IPS DF 4.7 (cell line): ENCODE data around the gene FHDC1.

ENCODE experiments used
- DNase-seq: peaks from one replicate; pipeline ENCODE4 v3.0.0-alpha.2; 2013; ENCODE audit warnings: low spot score; ENCODE audit errors: extremely low read depth

Gene FHDC1

DNA sequence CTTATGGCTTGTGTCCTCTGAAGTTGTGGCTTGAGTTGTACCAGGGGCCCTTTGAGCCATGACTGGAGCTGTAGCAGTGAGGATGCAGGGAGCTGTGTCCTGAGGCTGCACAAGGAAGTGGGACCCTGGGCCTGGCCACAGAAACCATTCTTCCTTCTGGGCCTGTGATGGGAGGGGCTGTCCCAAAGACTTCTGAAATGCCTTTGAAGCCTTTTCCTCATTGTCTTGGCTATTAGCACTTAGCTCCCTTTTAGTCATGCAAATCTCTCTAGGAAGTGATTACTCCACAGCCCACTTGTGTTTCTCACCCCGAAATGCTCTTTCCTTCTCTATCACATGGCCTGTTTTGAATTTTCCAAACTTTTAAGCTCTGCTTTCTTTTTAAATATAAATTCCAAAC is 92.4 kb downstream of the FHDC1 start:
- no peak for DNase-seq
